ENCODE data around the gene SLC12A8. TPM values are rescaled to one million over a fixed set of nuclear protein-coding genes. Genes with fewer than 3 reads are reported as not detected.
A peak's percentile ranks its signal among the peaks of the same experiment; 100 is the strongest.

The SLC12A8 gene
- total and polyA plus RNA-seq, 2 experiments from 2014 or later: 3.4 to 7.8 TPM

GRCh38 chr3:125136515-125136914 is 76.0 kb downstream of the SLC12A8 start:
- Histone ChIP-seq H3K4me1 (ENCODE audit: insufficient read depth) (peaks cover 36% of the 10 kb centered on the region), H3K36me3 (ENCODE audit: low read depth) (no peaks in the 10 kb centered on the region), H3K27me3 (replicated peaks; ENCODE audit: insufficient read depth) (no peaks in the 10 kb centered on the region), H2AFZ (no peak overlapping the region), H3K27ac (no peak overlapping the region), H3K4me2 (ENCODE audit: unreplicated experiment) (no peak overlapping the region), H3K9ac (no peak overlapping the region), H3K4me3 (no peak overlapping the region), H3K9me3 (ENCODE audit: low read depth) (no peaks in the 10 kb centered on the region), H3K79me2 (ENCODE audit: insufficient read depth) (no peaks in the 10 kb centered on the region), H3K9me2 (ENCODE audit: insufficient read depth) (no peaks in the 10 kb centered on the region), H3F3A (ENCODE audit: insufficient read depth) (peaks cover 7% of the 10 kb centered on the region; the same call in 1 of the 2 replicates), H4K20me1 (ENCODE audit: insufficient read depth) (no peaks in the 10 kb centered on the region)
- DNase-seq: no peak
- TF ChIP-seq EZH2 (IDR thresholded peaks at IDR 0.05; ENCODE audit: insufficient read depth, poor library complexity, severe bottlenecking): no peak
- TF ChIP-seq EZH2phosphoT487 (IDR thresholded peaks at IDR 0.05; ENCODE audit: insufficient read depth, low read depth): no peak
- in situ Hi-C loops (cut with MboI): no loop called here
- 88 to 93% methylated on average over 4 of the region's 4 CpGs for WGBS, 2 experiments (ENCODE audit: low coverage in 1 of 2, low lambda C conversion rate in 2 of 2, missing lambda C conversion rate in 2 of 2)

- Histone ChIP-seq H3K9me2 (ENCODE audit: insufficient read depth) (no peaks in the 10 kb centered on the region), H3K4me1 (ENCODE audit: insufficient read depth) (peaks cover 32% of the 10 kb centered on the region)
These were observed 77.6 kb downstream of the SLC12A8 start for GRCh38 chr3:125134952-125135351.

GRCh38 chr3:125132815-125133214 is 79.7 kb downstream of the SLC12A8 start:
- Histone ChIP-seq H4K20me1 (ENCODE audit: insufficient read depth) (no peaks in the 10 kb centered on the region), H3K27ac (no peak overlapping the region), H3K79me2 (ENCODE audit: insufficient read depth) (no peaks in the 10 kb centered on the region), H3K9me2 (ENCODE audit: insufficient read depth) (no peaks in the 10 kb centered on the region), H3K27me3 (replicated peaks; ENCODE audit: insufficient read depth) (no peaks in the 10 kb centered on the region), H3F3A (ENCODE audit: insufficient read depth) (peaks cover 11% of the 10 kb centered on the region), H3K36me3 (ENCODE audit: low read depth) (no peaks in the 10 kb centered on the region), H3K9me3 (ENCODE audit: low read depth) (no peaks in the 10 kb centered on the region), H3K4me2 (ENCODE audit: unreplicated experiment) (no peak overlapping the region), H3K4me1 (ENCODE audit: insufficient read depth) (peaks cover 39% of the 10 kb centered on the region), H2AFZ (no peak overlapping the region), H3K9ac (no peak overlapping the region), H3K4me3 (no peak overlapping the region)
- TF ChIP-seq EZH2 (IDR thresholded peaks at IDR 0.05; ENCODE audit: insufficient read depth, poor library complexity, severe bottlenecking) (no peak), EZH2phosphoT487 (IDR thresholded peaks at IDR 0.05; ENCODE audit: insufficient read depth, low read depth) (no peak)
- DNase-seq: no peak
- in situ Hi-C loops (cut with MboI): no loop called here
- WGBS, 2 experiments (ENCODE audit: low coverage in 1 of 2, low lambda C conversion rate in 2 of 2, missing lambda C conversion rate in 2 of 2): 94 to 100% methylated on average over 2 of the region's 2 CpGs

More at GRCh38 chr3:125134952-125135351, 77.6 kb downstream of the SLC12A8 start:
- H3K9me3 ChIP-seq (ENCODE audit: low read depth): no peaks in the 10 kb centered on the region
- in situ Hi-C loops (cut with MboI): no loop called here
- no peaks in the 10 kb centered on the region for H3K27me3 ChIP-seq (replicated peaks; ENCODE audit: insufficient read depth)
- H3F3A ChIP-seq (ENCODE audit: insufficient read depth): peaks cover 3% of the 10 kb centered on the region
- no peak overlapping the region for H3K27ac ChIP-seq
- no peaks in the 10 kb centered on the region for H4K20me1 ChIP-seq (ENCODE audit: insufficient read depth)
- H3K79me2 ChIP-seq (ENCODE audit: insufficient read depth): no peaks in the 10 kb centered on the region
- no peak overlapping the region for H3K4me2 ChIP-seq (ENCODE audit: unreplicated experiment)
- TF ChIP-seq EZH2phosphoT487 (IDR thresholded peaks at IDR 0.05; ENCODE audit: insufficient read depth, low read depth): no peak
- no peak for TF ChIP-seq EZH2 (IDR thresholded peaks at IDR 0.05; ENCODE audit: insufficient read depth, poor library complexity, severe bottlenecking)
- WGBS, 2 experiments (ENCODE audit: low coverage in 1 of 2, low lambda C conversion rate in 2 of 2, missing lambda C conversion rate in 2 of 2): 82 to 90% methylated on average over 6 of the region's 6 CpGs
- H3K4me3 ChIP-seq: no peak overlapping the region
- no peak for DNase-seq
- H3K9ac ChIP-seq: no peak overlapping the region
- no peaks in the 10 kb centered on the region for H3K36me3 ChIP-seq (ENCODE audit: low read depth)
- no peak overlapping the region for H2AFZ ChIP-seq

GRCh38 chr3:125129512-125129997 is 83.0 kb downstream of the SLC12A8 start:
- Histone ChIP-seq H3K79me2 (ENCODE audit: insufficient read depth) (no peaks in the 10 kb centered on the region), H3F3A (ENCODE audit: insufficient read depth) (peaks cover 37% of the 10 kb centered on the region), H4K20me1 (ENCODE audit: insufficient read depth) (no peaks in the 10 kb centered on the region), H3K27ac (peak overlapping the region; percentile 99), H3K4me3 (peak overlapping the region; percentile 42), H3K4me2 (ENCODE audit: unreplicated experiment) (peak overlapping the region; percentile 75), H3K36me3 (ENCODE audit: low read depth) (no peaks in the 10 kb centered on the region), H3K9me2 (ENCODE audit: insufficient read depth) (no peaks in the 10 kb centered on the region), H3K9ac (peak overlapping the region; percentile 83), H3K27me3 (replicated peaks; ENCODE audit: insufficient read depth) (no peaks in the 10 kb centered on the region), H2AFZ (peak overlapping the region; percentile 35; the same call in 1 of the 2 replicates), H3K9me3 (ENCODE audit: low read depth) (no peaks in the 10 kb centered on the region), H3K4me1 (ENCODE audit: insufficient read depth) (peaks cover 56% of the 10 kb centered on the region)
- TF ChIP-seq EZH2 (IDR thresholded peaks at IDR 0.05; ENCODE audit: insufficient read depth, poor library complexity, severe bottlenecking) (no peak), EZH2phosphoT487 (IDR thresholded peaks at IDR 0.05; ENCODE audit: insufficient read depth, low read depth) (no peak)
- DNase-seq: peak; percentile 99
- in situ Hi-C loops (cut with MboI): no loop called here
- 1 to 3% methylated on average over 10 of the region's 10 CpGs for WGBS, 2 experiments (ENCODE audit: low coverage in 1 of 2, low lambda C conversion rate in 2 of 2, missing lambda C conversion rate in 2 of 2)

All from GM23248 (cell line).